KMS-11 (cell line): ENCODE measurements around the gene SMIM38.

Experiments
- H2AFZ ChIP-seq: fragments of 200-600 bp; sonication (generic); 2 replicates; pipeline ENCODE4 v1.6.1; 2016; ENCODE audit warnings: antibody characterized with exemption, mixed run types, low read depth
- H3K27ac ChIP-seq: fragments of 200-600 bp; sonication (generic); 2 replicates; pipeline ENCODE4 v1.6.1; 2016; ENCODE audit warnings: mild to moderate bottlenecking, mixed run types
- H3K27me3 ChIP-seq: fragments of 200-600 bp; sonication (generic); 2 replicates; pipeline ENCODE4 v1.6.1; 2017; ENCODE audit warnings: mild to moderate bottlenecking, low read depth, mixed run types, moderate library complexity; ENCODE audit not compliant: insufficient read depth
- H3K36me3 ChIP-seq: fragments of 200-600 bp; sonication (generic); 2 replicates; pipeline ENCODE4 v1.6.1; 2017; ENCODE audit warnings: mild to moderate bottlenecking, mixed run types; ENCODE audit not compliant: insufficient read depth
- H3K4me1 ChIP-seq: fragments of 200-600 bp; sonication (generic); 2 replicates; pipeline ENCODE4 v1.6.1; 2016; ENCODE audit warnings: mild to moderate bottlenecking, low read depth, mixed run types; ENCODE audit not compliant: poor library complexity, severe bottlenecking
- H3K4me2 ChIP-seq: fragments of 200-600 bp; sonication (generic); 2 replicates; pipeline ENCODE4 v1.7.0; 2016; ENCODE audit warnings: mild to moderate bottlenecking, mixed run types
- H3K4me3 ChIP-seq: fragments of 200-600 bp; sonication (generic); IDR thresholded peaks from 2 replicates; pipeline ENCODE4 v1.6.1; 2017; ENCODE audit warnings: low read depth, low read length, mixed read lengths; ENCODE audit not compliant: insufficient read depth
- H3K79me2 ChIP-seq: fragments of 200-600 bp; sonication (generic); 2 replicates; pipeline ENCODE4 v1.6.1; 2016; ENCODE audit warnings: low read depth, mixed run types; ENCODE audit not compliant: insufficient read depth
- H3K9ac ChIP-seq: fragments of 200-600 bp; sonication (generic); 2 replicates; pipeline ENCODE4 v1.6.1; 2016; ENCODE audit warnings: mild to moderate bottlenecking, mixed run types
- H4K20me1 ChIP-seq: fragments of 200-600 bp; sonication (generic); 2 replicates; pipeline ENCODE4 v1.6.1; 2016; ENCODE audit warnings: mild to moderate bottlenecking, mixed run types; ENCODE audit not compliant: insufficient read depth
- CTCF ChIP-seq: fragments of 200-600 bp; sonication (generic); conservative IDR thresholded peaks from 2 replicates; pipeline ENCODE4 v1.6.1; 2017; ENCODE audit warnings: low read depth, mild to moderate bottlenecking, antibody characterized with exemption, low read length, moderate library complexity, mixed read lengths

Gene SMIM38

GRCh38 chr11:69108559-69108958 is 47.2 kb upstream of the SMIM38 start:
- Histone ChIP-seq H3K79me2 (no peaks in the 10 kb centered on the region), H3K27ac (no peak overlapping the region), H3K36me3 (no peaks in the 10 kb centered on the region), H3K4me2 (no peak overlapping the region), H3K4me1 (no peaks in the 10 kb centered on the region), H4K20me1 (no peaks in the 10 kb centered on the region), H3K4me3 (no peak overlapping the region), H2AFZ (no peak overlapping the region), H3K9ac (no peak overlapping the region), H3K27me3 (peaks cover 40% of the 10 kb centered on the region; the same call in 1 of the 2 replicates)
- TF ChIP-seq CTCF, result no peak

- no peak for TF ChIP-seq CTCF
- no peak overlapping the region for H3K9ac ChIP-seq
- no peak overlapping the region for H3K4me3 ChIP-seq
- H3K27ac ChIP-seq, result no peak overlapping the region
- H3K4me2 ChIP-seq, result no peak overlapping the region
- no peaks in the 10 kb centered on the region for H3K79me2 ChIP-seq
- H3K27me3 ChIP-seq, result peaks cover 36% of the 10 kb centered on the region; the same call in 1 of the 2 replicates
- no peaks in the 10 kb centered on the region for H4K20me1 ChIP-seq
- H3K36me3 ChIP-seq, result no peaks in the 10 kb centered on the region
- H2AFZ ChIP-seq, result no peak overlapping the region
- no peaks in the 10 kb centered on the region for H3K4me1 ChIP-seq
Measured at GRCh38 chr11:69109101-69109500, 46.6 kb upstream of the SMIM38 start.

GRCh38 chr11:69110451-69110850 is 45.3 kb upstream of the SMIM38 start:
- TF ChIP-seq CTCF, result no peak
- no peaks in the 10 kb centered on the region for H3K4me1 ChIP-seq
- H3K9ac ChIP-seq, result no peak overlapping the region
- no peak overlapping the region for H3K27ac ChIP-seq
- H3K27me3 ChIP-seq, result peaks cover 41% of the 10 kb centered on the region; the same call in 1 of the 2 replicates
- H3K36me3 ChIP-seq, result no peaks in the 10 kb centered on the region
- no peaks in the 10 kb centered on the region for H3K79me2 ChIP-seq
- no peak overlapping the region for H3K4me3 ChIP-seq
- no peak overlapping the region for H2AFZ ChIP-seq
- no peak overlapping the region for H3K4me2 ChIP-seq
- H4K20me1 ChIP-seq, result no peaks in the 10 kb centered on the region

GRCh38 chr11:69111624-69112542 is 43.9 kb upstream of the SMIM38 start:
- Histone ChIP-seq H3K9ac (no peak overlapping the region), H3K36me3 (no peaks in the 10 kb centered on the region), H4K20me1 (no peaks in the 10 kb centered on the region), H3K4me1 (no peaks in the 10 kb centered on the region), H3K4me3 (no peak overlapping the region), H3K4me2 (no peak overlapping the region), H2AFZ (no peak overlapping the region), H3K27me3 (peaks cover 34% of the 10 kb centered on the region; the same call in 1 of the 2 replicates), H3K27ac (no peak overlapping the region), H3K79me2 (no peaks in the 10 kb centered on the region)
- no peak for TF ChIP-seq CTCF
